ENCODE data around the gene VPS13D.
"Not testable (repeated sequence)": the region's sequence is repeated elsewhere in the genome, so short reads cannot be mapped to it uniquely, and the experiment has no call there.

VPS13D gene

DNA sequence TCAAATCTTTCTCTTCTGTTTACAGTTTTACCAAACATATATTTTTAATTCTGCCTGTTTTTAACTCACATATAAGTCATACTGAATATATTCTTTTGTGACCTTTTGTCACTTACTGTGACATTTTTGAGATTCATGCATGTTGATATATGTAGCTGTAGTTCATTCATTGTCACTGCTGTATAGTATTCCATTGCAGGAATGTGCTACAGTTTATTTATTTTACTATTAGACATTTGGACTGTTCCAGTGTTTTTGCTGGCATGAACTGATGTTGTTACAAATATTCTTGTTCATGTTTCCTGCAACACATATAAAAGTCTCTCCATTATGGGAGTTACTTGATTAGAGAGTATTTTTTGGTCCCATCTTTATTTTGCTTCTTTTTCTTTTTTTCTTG is 213.3 kb downstream of the VPS13D start:
- in situ Hi-C loops (cut with HindIII; ENCODE audit: low sequenced_read_pairs), result loop anchor here (5.0 kb wide), 1 partner anchor 34 kb away; no protein-coding TSS in a partner anchor

DNA sequence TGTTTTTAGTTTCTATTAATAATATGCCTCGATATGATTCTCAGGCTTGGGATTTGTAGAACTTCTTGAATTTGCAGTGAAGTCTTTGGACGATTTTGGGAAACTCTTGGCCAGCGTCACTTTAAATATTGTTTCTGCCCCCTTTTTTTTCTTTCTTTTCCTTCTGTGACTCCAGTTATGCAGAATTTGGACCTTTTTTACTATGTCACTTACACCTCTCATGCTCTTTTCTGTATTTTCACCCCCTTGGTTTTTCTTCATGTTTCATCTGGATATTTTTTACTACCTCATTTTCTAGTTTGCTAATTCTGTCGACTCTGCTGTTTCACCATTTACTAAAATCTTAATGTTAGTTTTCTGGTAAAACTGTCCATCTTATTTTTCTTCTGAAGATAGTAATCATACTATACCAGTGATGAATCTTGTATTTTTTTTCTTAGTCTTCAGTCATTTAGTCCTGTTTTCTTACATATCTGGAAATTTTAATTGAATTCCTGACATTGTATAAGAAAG is 214.6 kb downstream of the VPS13D start:
- in situ Hi-C loops (cut with HindIII; ENCODE audit: low sequenced_read_pairs), result loop anchor here (5.0 kb wide), 1 partner anchor 33 kb away; no protein-coding TSS in a partner anchor

GRCh38 chr1:12445257-12445656 is 215.4 kb downstream of the VPS13D start:
- in situ Hi-C loops (cut with HindIII; ENCODE audit: low sequenced_read_pairs), result no loop called here

- in situ Hi-C loops (cut with HindIII; ENCODE audit: low sequenced_read_pairs), result no loop called here
These were observed 216.8 kb downstream of the VPS13D start for GRCh38 chr1:12446593-12446992.

DNA sequence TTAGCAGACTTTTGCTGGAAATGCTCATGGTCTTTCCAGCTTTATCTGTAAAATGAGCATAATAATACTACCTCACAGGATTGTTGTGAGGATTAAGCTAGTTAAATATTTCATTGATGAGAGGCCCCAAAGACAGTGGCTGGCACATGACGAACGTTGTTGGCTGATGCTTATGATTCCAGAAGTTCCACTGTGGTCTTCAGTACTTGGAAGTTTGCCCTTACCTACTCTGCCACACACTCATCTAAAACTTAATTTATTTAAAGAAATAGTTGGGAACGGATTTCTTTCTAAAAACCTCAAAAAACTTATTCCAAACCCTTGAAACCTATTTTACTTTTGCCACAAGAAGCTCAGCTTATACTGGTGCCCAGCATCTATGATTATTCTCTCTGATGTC is 217.5 kb downstream of the VPS13D start:
- in situ Hi-C loops (cut with HindIII; ENCODE audit: low sequenced_read_pairs), result no loop called here

DNA sequence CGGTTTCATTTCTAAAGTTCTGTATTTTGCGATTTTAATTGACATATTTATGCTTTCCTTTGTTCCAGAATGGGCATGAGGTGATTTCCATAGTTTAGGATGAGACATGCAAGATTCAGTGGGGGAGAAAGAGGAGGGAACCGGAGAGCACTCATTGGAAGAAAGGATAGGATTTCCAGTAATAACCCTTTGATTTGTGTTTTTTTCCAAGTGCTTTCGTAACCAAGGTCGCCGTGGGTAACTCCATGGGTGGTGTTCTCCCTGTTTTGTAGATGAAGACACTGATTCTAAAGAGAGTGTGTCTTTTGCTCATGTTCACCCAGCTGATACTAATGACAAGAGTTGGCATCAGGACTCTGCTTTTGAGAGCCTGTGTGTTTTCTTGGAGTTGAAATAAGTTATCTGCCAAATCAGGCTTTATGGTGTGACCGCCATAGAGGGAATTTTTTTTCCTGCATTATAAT is 218.1 kb downstream of the VPS13D start:
- in situ Hi-C loops (cut with HindIII; ENCODE audit: low sequenced_read_pairs), result no loop called here

GRCh38 chr1:12448746-12449177 is 218.9 kb downstream of the VPS13D start:
- in situ Hi-C loops (cut with HindIII; ENCODE audit: low sequenced_read_pairs), result no loop called here

- in situ Hi-C loops (cut with HindIII; ENCODE audit: low sequenced_read_pairs), result no loop called here
These were observed 220.4 kb downstream of the VPS13D start for GRCh38 chr1:12450090-12450755.

DNA sequence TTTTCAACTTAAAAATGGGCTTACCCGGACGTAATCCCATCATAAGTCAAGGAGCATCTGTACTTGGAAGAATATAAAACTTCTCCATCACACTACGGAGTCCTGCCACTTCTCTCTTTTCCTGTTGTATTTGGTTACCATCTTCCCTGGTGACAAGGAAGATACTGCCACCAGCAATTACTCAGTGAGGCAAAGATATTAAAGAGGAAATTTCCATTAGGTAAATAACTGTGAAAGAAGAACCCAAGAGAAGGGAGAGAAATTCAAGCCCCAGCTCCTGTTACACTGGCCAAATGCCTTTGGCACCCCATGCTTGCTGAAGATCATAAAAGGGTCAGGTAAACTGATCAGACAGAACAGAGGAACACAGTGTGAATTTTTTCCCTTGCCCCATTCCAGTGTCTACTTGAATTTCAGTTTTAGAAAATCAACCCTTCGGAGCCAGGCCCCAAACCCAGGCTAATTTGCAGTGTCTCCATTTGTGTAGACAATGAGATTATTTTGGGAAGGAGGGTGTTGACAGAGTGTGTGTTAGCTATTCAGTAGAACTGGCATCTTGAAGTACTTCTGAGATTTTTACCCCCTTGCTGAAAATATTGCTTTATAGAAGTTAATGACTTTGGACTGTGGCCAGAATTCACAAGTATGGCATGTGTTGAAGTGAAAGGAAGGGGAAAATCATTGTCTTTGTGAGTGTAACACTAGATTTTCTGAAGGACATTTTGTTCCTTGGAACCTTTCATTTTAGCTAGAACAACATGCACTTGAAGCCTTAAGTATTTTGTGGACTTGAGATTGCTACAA is 221.1 kb downstream of the VPS13D start:
- in situ Hi-C loops (cut with HindIII; ENCODE audit: low sequenced_read_pairs), result no loop called here

GRCh38 chr1:12451560-12451900 is 221.7 kb downstream of the VPS13D start:
- in situ Hi-C loops (cut with HindIII; ENCODE audit: low sequenced_read_pairs), result no loop called here

GRCh38 chr1:12452262-12452661 is 222.4 kb downstream of the VPS13D start:
- in situ Hi-C loops (cut with HindIII; ENCODE audit: low sequenced_read_pairs), result no loop called here

- in situ Hi-C loops (cut with HindIII; ENCODE audit: low sequenced_read_pairs), result no loop called here
These were observed 223.8 kb downstream of the VPS13D start for GRCh38 chr1:12453400-12454343.

- in situ Hi-C loops (cut with HindIII; ENCODE audit: low sequenced_read_pairs), result no loop called here
These were observed 224.9 kb downstream of the VPS13D start for GRCh38 chr1:12454406-12455391.

DNA sequence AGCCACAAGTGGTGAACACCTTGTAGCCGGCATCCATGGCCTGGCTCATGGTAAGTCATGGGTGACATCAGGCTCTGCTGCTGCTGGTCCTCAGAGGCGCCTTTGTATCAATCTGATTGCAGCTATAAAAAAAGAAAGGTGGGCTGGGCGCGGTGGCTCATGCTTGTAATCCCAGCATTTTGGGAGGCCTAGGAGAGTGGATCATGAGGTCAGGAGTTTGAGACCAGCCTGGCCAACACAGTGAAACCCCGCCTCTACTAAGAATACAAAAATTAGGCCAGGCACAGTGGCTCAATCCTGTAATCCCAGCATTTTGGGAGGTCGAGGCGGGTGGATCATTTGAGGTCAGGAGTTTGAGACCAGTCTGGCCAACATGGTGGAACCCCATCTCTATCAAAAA is 226.3 kb downstream of the VPS13D start:
- in situ Hi-C loops (cut with HindIII; ENCODE audit: low sequenced_read_pairs), result not testable (repeated sequence)

GRCh38 chr1:12456979-12457378 is 227.1 kb downstream of the VPS13D start:
- in situ Hi-C loops (cut with HindIII; ENCODE audit: low sequenced_read_pairs), result no loop called here

- in situ Hi-C loops (cut with HindIII; ENCODE audit: low sequenced_read_pairs), result no loop called here
These were observed 227.9 kb downstream of the VPS13D start for GRCh38 chr1:12457771-12458170.

DNA sequence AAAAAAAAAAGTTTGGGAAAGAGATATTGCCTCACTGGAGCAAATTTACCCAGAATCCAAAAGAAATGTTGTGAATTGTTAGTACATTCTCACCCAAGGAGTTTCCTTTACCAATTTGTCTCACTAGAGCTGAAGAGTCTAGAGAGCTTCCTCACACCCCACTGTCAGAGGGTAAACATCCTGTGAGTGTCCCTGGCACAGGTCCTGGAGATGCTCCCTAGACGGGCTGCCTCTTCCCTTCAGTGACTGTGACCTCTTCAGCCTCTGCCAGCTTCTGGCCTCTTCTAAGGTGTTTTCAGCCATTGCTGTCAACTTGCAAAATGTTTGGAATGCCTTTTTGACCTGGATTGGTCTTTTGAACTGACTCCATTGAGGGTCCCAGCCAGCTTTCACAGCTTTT is 228.7 kb downstream of the VPS13D start:
- in situ Hi-C loops (cut with HindIII; ENCODE audit: low sequenced_read_pairs), result no loop called here

GRCh38 chr1:12460121-12460520 is 230.3 kb downstream of the VPS13D start:
- in situ Hi-C loops (cut with HindIII; ENCODE audit: low sequenced_read_pairs), result no loop called here

- in situ Hi-C loops (cut with HindIII; ENCODE audit: low sequenced_read_pairs), result no loop called here
These were observed 231.2 kb downstream of the VPS13D start for GRCh38 chr1:12460911-12461621.
